CD4-positive, alpha-beta T cell treated with Interleukin-4 for 1 hour (primary cell): ENCODE measurements around the gene LRRC63.
"Not testable (repeated sequence)": the region's sequence is repeated elsewhere in the genome, so short reads cannot be mapped to it uniquely, and the experiment has no call there.

Experiments
- DNase-seq, 2 donors: peaks; one replicate each; pipeline ENCODE4 v3.0.0-alpha.2; 2020 to 2022

The LRRC63 gene

GRCh38 chr13:46182491-46182877 lies 29.2 kb upstream of the LRRC63 start:
- DNase-seq: no peak

- DNase-seq: no peak
Observed at GRCh38 chr13:46183018-46183946, 28.4 kb upstream of the LRRC63 start.

- DNase-seq: peak; percentile 81 to 84
Observed at GRCh38 chr13:46184277-46184699, 27.4 kb upstream of the LRRC63 start.

- no peak for DNase-seq
Observed at GRCh38 chr13:46185634-46186033, 26.1 kb upstream of the LRRC63 start.

- no peak for DNase-seq
Observed at GRCh38 chr13:46192412-46192811, 19.3 kb upstream of the LRRC63 start.

- no peak for DNase-seq
Observed at GRCh38 chr13:46195016-46195415, 16.7 kb upstream of the LRRC63 start.

GRCh38 chr13:46197299-46198048 lies 14.3 kb upstream of the LRRC63 start:
- DNase-seq: no peak

- DNase-seq: no peak
Observed at GRCh38 chr13:46198696-46199193, 13.0 kb upstream of the LRRC63 start.

GRCh38 chr13:46202188-46202795 lies 9.4 kb upstream of the LRRC63 start:
- DNase-seq: peak in 1 of 2 donors; percentile 57

- DNase-seq: no peak
Observed at GRCh38 chr13:46202966-46203365, 8.8 kb upstream of the LRRC63 start.

- no peak for DNase-seq
Observed at GRCh38 chr13:46206143-46206542, 5.6 kb upstream of the LRRC63 start.

- no peak for DNase-seq
Observed at GRCh38 chr13:46207828-46208227, 3.9 kb upstream of the LRRC63 start.

GRCh38 chr13:46210362-46211083 lies 1.2 kb upstream of the LRRC63 start:
- DNase-seq: no peak

- DNase-seq: peak; percentile 58 to 68
Observed at GRCh38 chr13:46211116-46211482, 629 bp upstream of the LRRC63 start.

- DNase-seq: no peak
Observed at GRCh38 chr13:46213242-46213641, 1.5 kb downstream of the LRRC63 start.

GRCh38 chr13:46214741-46215140 lies 3.0 kb downstream of the LRRC63 start:
- DNase-seq: not testable (repeated sequence)

GRCh38 chr13:46220234-46220633 lies 8.5 kb downstream of the LRRC63 start:
- not testable (repeated sequence) for DNase-seq

- DNase-seq: no peak
Observed at GRCh38 chr13:46229251-46229650, 17.5 kb downstream of the LRRC63 start.

- DNase-seq: no peak
Observed at GRCh38 chr13:46232281-46232680, 20.6 kb downstream of the LRRC63 start.

GRCh38 chr13:46235286-46235685 lies 23.6 kb downstream of the LRRC63 start:
- no peak for DNase-seq

GRCh38 chr13:46265292-46265691 lies 53.6 kb downstream of the LRRC63 start:
- no peak for DNase-seq

- no peak for DNase-seq
Observed at GRCh38 chr13:46267166-46267565, 55.4 kb downstream of the LRRC63 start.

GRCh38 chr13:46270416-46270815 lies 58.7 kb downstream of the LRRC63 start:
- no peak for DNase-seq
